GM12892 (cell line): Measurements from ENCODE around the gene HPCAL1.

Experiments
- POLR2A ChIP-seq: IDR thresholded peaks from 2 replicates; pipeline ENCODE4 v1.6.1; 2011; ENCODE audit warnings: low read depth, low read length, control low read depth
- POLR2AphosphoS5 ChIP-seq: IDR thresholded peaks from 2 replicates; pipeline ENCODE4 v1.6.1; 2011; ENCODE audit warnings: low read depth, low read length, control low read depth
- TAF1 ChIP-seq: IDR thresholded peaks from 2 replicates; pipeline ENCODE4 v1.6.1; 2011; ENCODE audit warnings: low read depth, mild to moderate bottlenecking, control low read depth, low read length, borderline replicate concordance

DNA sequence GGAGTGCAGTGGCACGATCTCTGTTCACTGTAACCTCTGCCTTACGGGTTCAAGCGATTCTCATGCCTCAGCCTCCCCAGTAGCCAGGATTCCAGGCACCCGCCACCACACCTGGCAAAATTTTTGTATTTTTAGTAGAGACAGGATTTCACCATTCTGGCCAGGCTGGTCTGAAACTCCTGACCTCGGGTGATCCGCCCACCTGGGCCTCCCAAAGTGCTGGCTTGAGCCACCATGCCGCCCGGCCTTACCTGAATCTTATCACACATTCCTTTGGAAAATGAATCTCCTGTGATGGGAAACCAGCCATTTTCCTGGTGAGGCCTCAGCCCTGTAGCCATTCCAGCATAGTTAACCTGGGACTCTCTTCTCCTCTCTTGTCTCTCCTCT lies 57.8 kb downstream of the HPCAL1 start:
- no peak for TF ChIP-seq TAF1
- TF ChIP-seq POLR2A = no peak
- no peak for TF ChIP-seq POLR2AphosphoS5
